K562 (cell line): ENCODE measurements around the gene EGFL7. TPM values are rescaled to one million over a fixed set of nuclear protein-coding genes. Genes with fewer than 3 reads are reported as not detected.

Experiments used
- FOXA1 ChIP-seq: fragments of 450-650 bp; IDR thresholded peaks from 2 replicates; pipeline ENCODE4 v1.6.1; 2016; ENCODE audit warnings: mild to moderate bottlenecking, borderline replicate concordance
- HCFC1 ChIP-seq: IDR thresholded peaks from 2 replicates; pipeline ENCODE4 v1.6.1; 2012; ENCODE audit warnings: low read depth, low read length, improper control_type of control experiment
- NFE2L1 ChIP-seq: fragments of 450-650 bp; IDR thresholded peaks from 2 replicates; pipeline ENCODE4 v1.6.1; 2016; ENCODE audit warnings: missing genetic modification characterization, low read depth, mild to moderate bottlenecking, missing compliant biosample characterization, moderate library complexity, borderline replicate concordance
- POLR2A ChIP-seq: fragments of 450-650 bp; conservative IDR thresholded peaks from 2 replicates; pipeline ENCODE4 v1.6.1; 2016
- RHOXF2B ChIP-seq: fragments of 250-450 bp; sonication (Bioruptor Pico); conservative IDR thresholded peaks from 2 replicates; pipeline ENCODE4 v1.5.1; 2021
- SMARCA4 ChIP-seq: fragments of 450-650 bp; IDR thresholded peaks from 2 replicates; pipeline ENCODE4 v1.6.1; 2016
- TEAD1 ChIP-seq, 2 experiments: fragments of 450-650 bp in 1 of 2; sonication (generic) in 1 of 2; formaldehyde crosslinking; IDR thresholded peaks; 2 replicates each; pipeline versions ENCODE4 v1.4.0 to v1.8.0; 2020 to 2022; ENCODE audit warnings: mild to moderate bottlenecking in 2 of 2, missing genetic modification reagents in 1 of 2
- ZNF395 ChIP-seq: fragments of 200-800 bp; sonication (Bioruptor generic); IDR thresholded peaks from 2 replicates; pipeline ENCODE4 v1.6.1; 2017; ENCODE audit warnings: missing genetic modification characterization, missing compliant biosample characterization
- polyA plus RNA-seq, 8 experiments: library from polyadenylated mRNA; depleted of rRNA in 4 of 8; stranded (reverse) in 5 of 8; unstranded in 3 of 8; fragments of >200 nt; fragmentation: Nextera tagmentation in 2 of 8; fragmentation: Illumina TruSeq in 1 of 8; extraction: Ambion mirVana in 2 of 8; extraction: Trizol in 1 of 8; gene quantifications; 2 replicates each; pipeline versions ENCODE4 v1.2.1 to v1.2.3, GENCODE V29; 2011 to 2014; ENCODE audit warnings: inconsistent platforms in 1 of 8, missing spikeins in 1 of 8
- total RNA-seq, 7 experiments: library from RNA; depleted of rRNA in 6 of 7; stranded (reverse); fragments of >200 nt in 6 of 7; fragmentation: Illumina TruSeq in 2 of 7; extraction: Trizol in 2 of 7; gene quantifications; 2 replicates each; pipeline versions ENCODE4 v1.2.1 to v1.2.3, GENCODE V29; 2011 to 2021; ENCODE audit warnings: low replicate concordance in 1 of 7
- TF ChIP-seq, protein P1 (sequence below): fragments of 250-450 bp; sonication (Bioruptor Pico); IDR thresholded peaks from 2 replicates; pipeline ENCODE4 v1.4.0; 2020
- TF ChIP-seq, protein P2 (sequence below), 2 experiments: IDR thresholded peaks; 2 replicates each; pipeline ENCODE4 v1.6.1; 2011; ENCODE audit warnings: borderline replicate concordance in 1 of 2, control low read depth in 1 of 2, low read depth in 1 of 2, low read length in 1 of 2, mild to moderate bottlenecking in 1 of 2, mixed read lengths in 1 of 2, moderate library complexity in 1 of 2; ENCODE audit not compliant: insufficient read depth in 1 of 2, insufficient read length in 1 of 2, poor library complexity in 1 of 2, severe bottlenecking in 1 of 2; ENCODE audit errors: extremely low read depth in 1 of 2

EGFL7 gene
- total and polyA plus RNA-seq, 9 of the 15 experiments (the other 6 are each of a cell fraction or from before 2014, with no cell fraction given), result 1.5 to 286 (median 55.5) TPM

DNA sequence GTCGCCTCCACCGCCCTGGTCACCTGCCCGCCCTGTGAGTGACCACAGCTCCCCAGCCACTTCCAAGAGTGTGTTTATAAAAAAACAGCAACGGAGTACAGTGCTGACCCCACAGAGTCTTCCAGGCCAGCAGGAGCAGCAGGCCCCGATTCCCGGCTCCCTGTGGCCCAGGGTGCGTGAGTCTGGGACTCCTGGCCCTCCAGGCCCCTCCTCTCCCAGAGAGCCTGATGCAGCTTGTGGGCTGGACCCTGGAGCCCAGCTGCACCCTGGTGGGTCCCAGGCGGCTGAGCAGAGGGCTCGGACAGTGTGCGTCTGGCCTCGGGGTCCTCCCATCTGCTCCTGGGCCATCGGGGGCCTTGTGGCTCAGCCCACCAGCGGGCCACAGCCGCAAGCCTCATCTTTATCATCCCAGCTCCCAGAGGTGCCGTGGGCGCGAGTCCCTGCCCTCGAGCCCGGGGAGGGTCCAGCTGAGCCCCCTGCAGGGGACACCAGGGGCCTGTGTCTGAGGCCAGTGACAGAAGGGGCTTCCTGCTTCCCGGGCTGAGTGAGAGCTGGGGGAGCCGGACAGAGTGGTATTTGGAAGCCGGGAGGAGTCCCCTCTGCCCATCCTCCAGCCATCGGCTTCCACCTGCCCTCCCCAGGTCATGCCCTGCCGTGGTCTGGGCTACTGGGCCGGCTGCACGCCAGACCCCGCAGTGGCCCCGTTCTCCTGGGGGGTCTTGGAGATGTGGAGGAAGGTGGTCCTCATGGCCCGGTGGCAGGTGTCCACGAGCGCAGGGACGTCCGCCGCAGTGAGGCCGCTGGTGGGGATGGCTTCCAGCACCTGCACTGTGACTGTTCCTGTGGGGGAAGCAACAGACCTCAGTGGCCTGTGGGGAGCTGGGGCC, 10.6 kb downstream of the EGFL7 start (continued):
- TF ChIP-seq HCFC1 (no peak), SMARCA4 (no peak), RHOXF2B (CRISPR knock-in tag) (0 out of 2 replicates have a peak, but pooled peaks have one; percentile 5), TEAD1 (CRISPR knock-in tag; IDR thresholded peaks at IDR 0.05) (peak; percentile 19 to 28; a peak in 1 of 4 replicates), POLR2A (peak; percentile 86), NFE2L1 (tag) (no peak), ZNF395 (no peak; the same call in 1 of the 2 replicates), FOXA1 (no peak)
- TF ChIP-seq, protein P1, sequence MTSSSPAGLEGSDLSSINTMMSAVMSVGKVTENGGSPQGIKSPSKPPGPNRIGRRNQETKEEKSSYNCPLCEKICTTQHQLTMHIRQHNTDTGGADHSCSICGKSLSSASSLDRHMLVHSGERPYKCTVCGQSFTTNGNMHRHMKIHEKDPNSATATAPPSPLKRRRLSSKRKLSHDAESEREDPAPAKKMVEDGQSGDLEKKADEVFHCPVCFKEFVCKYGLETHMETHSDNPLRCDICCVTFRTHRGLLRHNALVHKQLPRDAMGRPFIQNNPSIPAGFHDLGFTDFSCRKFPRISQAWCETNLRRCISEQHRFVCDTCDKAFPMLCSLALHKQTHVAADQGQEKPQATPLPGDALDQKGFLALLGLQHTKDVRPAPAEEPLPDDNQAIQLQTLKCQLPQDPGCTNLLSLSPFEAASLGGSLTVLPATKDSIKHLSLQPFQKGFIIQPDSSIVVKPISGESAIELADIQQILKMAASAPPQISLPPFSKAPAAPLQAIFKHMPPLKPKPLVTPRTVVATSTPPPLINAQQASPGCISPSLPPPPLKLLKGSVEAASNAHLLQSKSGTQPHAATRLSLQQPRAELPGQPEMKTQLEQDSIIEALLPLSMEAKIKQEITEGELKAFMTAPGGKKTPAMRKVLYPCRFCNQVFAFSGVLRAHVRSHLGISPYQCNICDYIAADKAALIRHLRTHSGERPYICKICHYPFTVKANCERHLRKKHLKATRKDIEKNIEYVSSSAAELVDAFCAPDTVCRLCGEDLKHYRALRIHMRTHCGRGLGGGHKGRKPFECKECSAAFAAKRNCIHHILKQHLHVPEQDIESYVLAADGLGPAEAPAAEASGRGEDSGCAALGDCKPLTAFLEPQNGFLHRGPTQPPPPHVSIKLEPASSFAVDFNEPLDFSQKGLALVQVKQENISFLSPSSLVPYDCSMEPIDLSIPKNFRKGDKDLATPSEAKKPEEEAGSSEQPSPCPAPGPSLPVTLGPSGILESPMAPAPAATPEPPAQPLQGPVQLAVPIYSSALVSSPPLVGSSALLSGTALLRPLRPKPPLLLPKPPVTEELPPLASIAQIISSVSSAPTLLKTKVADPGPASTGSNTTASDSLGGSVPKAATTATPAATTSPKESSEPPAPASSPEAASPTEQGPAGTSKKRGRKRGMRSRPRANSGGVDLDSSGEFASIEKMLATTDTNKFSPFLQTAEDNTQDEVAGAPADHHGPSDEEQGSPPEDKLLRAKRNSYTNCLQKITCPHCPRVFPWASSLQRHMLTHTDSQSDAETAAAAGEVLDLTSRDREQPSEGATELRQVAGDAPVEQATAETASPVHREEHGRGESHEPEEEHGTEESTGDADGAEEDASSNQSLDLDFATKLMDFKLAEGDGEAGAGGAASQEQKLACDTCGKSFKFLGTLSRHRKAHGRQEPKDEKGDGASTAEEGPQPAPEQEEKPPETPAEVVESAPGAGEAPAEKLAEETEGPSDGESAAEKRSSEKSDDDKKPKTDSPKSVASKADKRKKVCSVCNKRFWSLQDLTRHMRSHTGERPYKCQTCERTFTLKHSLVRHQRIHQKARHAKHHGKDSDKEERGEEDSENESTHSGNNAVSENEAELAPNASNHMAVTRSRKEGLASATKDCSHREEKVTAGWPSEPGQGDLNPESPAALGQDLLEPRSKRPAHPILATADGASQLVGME (CRISPR knock-in tag), result no peak
- TF ChIP-seq, protein P2, sequence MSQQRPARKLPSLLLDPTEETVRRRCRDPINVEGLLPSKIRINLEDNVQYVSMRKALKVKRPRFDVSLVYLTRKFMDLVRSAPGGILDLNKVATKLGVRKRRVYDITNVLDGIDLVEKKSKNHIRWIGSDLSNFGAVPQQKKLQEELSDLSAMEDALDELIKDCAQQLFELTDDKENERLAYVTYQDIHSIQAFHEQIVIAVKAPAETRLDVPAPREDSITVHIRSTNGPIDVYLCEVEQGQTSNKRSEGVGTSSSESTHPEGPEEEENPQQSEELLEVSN (IDR thresholded peaks at IDR 0.05; ENCODE audit: borderline replicate concordance in 1 of 2, extremely low read depth in 1 of 2, insufficient read depth in 1 of 2, insufficient read length in 1 of 2, low read depth in 1 of 2, low read length in 1 of 2, poor library complexity in 1 of 2, severe bottlenecking in 1 of 2), result no peak
